ENCODE results near the gene OSGEP.

OSGEP gene

DNA sequence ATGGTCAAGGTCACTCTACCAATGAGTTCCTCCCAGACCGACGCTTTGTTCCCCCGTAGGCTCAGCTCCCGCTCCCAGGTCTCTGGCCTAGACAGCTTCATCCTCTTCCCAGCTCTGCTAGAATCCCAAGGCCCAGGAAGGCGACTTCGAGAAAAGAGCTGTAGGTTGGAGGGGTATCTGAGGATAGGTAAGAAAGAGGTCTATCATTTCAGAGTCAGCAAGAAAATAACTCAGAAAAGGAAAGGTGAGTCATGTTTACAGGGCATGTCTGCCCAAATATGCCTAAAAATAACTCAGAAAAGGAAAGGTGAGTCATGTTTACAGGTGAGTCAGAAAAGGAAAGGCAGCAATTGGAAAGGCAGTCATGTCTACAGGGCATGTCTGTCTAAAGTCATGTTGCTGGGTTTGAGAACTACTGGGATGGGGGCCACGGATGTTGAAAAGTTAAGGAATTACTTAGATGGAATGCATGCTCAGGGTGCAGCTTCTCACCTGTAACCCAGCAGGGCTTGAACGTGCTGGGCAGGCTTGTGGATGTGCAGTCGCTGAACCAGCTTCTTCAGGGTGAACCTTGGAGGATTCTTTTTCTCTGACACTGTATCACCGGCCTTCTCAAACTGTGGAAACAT, 53.5 kb downstream of the OSGEP start:
- H3K27me3 Mint-ChIP-seq: no peaks in the 10 kb centered on the region
- peak overlapping the region; percentile 72 to 89 for H3K27ac Mint-ChIP-seq
- H3K9me3 Mint-ChIP-seq: no peaks in the 10 kb centered on the region
- ATAC-seq (peak; percentile 93), DNase-seq (peak; percentile 13 to 26)
- peaks cover 41% of the 10 kb centered on the region for H3K4me1 Mint-ChIP-seq
- H3K4me3 Mint-ChIP-seq: peak overlapping the region; percentile 54 to 58

DNA sequence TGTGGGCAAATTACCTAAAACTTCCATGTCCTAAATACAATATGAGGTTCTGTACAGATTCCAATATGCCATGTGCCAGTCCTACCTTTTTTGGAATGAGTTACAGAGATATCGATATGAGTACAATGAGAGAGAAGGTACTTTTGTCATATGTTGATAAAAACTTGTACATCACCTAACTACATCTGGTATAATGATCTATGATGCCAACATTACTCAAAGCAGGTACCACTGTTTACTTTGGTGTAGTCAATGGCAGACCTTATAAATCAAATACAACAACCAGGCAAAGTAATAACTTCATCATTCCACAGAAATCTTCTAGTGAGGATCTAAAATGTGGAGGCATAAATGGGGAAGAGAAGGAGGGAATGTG, 54.0 kb downstream of the OSGEP start:
- Mint-ChIP-seq H3K9me3 (no peaks in the 10 kb centered on the region), H3K27me3 (no peaks in the 10 kb centered on the region), H3K4me1 (peaks cover 36% of the 10 kb centered on the region), H3K4me3 (peak overlapping the region; percentile 54 to 58), H3K27ac (peak overlapping the region in 1 of 2 donors; percentile 89)
- no peak for DNase-seq
- peak; percentile 50 for ATAC-seq

DNA sequence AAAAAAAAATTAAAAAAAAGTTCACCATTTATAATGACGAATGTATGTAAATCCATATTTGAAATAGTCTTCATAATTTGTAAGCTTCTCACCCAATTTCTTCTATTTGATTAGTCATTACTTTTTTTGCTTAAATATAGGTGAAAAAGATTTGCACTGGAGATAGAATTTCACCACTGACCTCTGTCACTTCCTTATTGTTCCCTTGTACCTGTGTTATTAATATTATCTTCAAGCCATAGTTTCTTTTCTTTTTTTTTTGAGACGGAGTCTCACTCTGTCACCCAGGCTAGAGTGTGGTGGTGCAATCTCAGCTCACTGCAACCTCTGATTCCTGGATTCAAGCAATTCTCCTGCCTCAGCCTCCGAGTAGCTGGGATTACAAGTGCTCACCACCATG, 57.1 kb downstream of the OSGEP start:
- no peak overlapping the region for H3K4me3 Mint-ChIP-seq
- no peak overlapping the region for H3K27ac Mint-ChIP-seq
- H3K27me3 Mint-ChIP-seq: no peaks in the 10 kb centered on the region
- ATAC-seq (no peak), DNase-seq (no peak)
- peaks cover 19% of the 10 kb centered on the region for H3K4me1 Mint-ChIP-seq
- H3K9me3 Mint-ChIP-seq: no peaks in the 10 kb centered on the region

Measured in stimulated activated naive CD8-positive, alpha-beta T cell treated with anti-CD3 and anti-CD28 coated beads, Interleukin-15, amount 100 ng/mL, for 72 hours (primary cell).